Stomach smooth muscle (tissue), 2 donors: ENCODE data around the gene ABCC5.
A peak's percentile ranks its signal among the peaks of the same experiment; 100 is the strongest.

Experiments
- H3K27ac ChIP-seq: one replicate; pipeline ENCODE4 v1.7.0; 2013; ENCODE audit warnings: mild to moderate bottlenecking, low read length, inconsistent platforms
- H3K27me3 ChIP-seq, 2 donors: one replicate each; pipeline ENCODE4 v1.7.0; 2013; ENCODE audit warnings: low read length in 2 of 2; ENCODE audit not compliant: insufficient read depth in 2 of 2, control insufficient read depth in 1 of 2
- H3K36me3 ChIP-seq, 2 donors: one replicate each; pipeline ENCODE4 v1.7.0; 2013; ENCODE audit warnings: low read length in 2 of 2; ENCODE audit not compliant: control insufficient read depth in 2 of 2, insufficient read depth in 2 of 2
- H3K4me1 ChIP-seq: one replicate; pipeline ENCODE4 v1.7.0; 2013; ENCODE audit warnings: low read length; ENCODE audit not compliant: control insufficient read depth, insufficient read depth
- H3K4me3 ChIP-seq, 2 donors: one replicate each; pipeline ENCODE4 v1.7.0; 2013; ENCODE audit warnings: low read length in 2 of 2
- H3K9ac ChIP-seq, 2 donors: one replicate each; pipeline ENCODE4 v1.7.0; 2013; ENCODE audit warnings: low read length in 2 of 2, mild to moderate bottlenecking in 1 of 2
- H3K9me3 ChIP-seq, 2 donors: one replicate each; pipeline ENCODE4 v1.7.0; 2013; ENCODE audit warnings: low read length in 2 of 2; ENCODE audit not compliant: control insufficient read depth in 2 of 2
- donor health status: healthy.
- donor health status: Pancreatic carcinoma.

The ABCC5 gene

GRCh38 chr3:184017672-184018423 is at the start of gene ABCC5:
TSS of gene ABCC5 (minus strand) at chr3:184017884. CDS start at chr3:184014392, 3,492 bp downstream.
- peak within 1 kb of the TSS; percentile 55 for H3K27ac ChIP-seq
- H3K36me3 ChIP-seq: no peaks in the 10 kb centered on the region
- H3K9me3 ChIP-seq: no peaks in the 10 kb centered on the region
- peak within 1 kb of the TSS; percentile 92 to 99 for H3K4me3 ChIP-seq
- H3K27me3 ChIP-seq: no peaks in the 10 kb centered on the region
- H3K9ac ChIP-seq: peak within 1 kb of the TSS; percentile 84 to 85
- H3K4me1 ChIP-seq: peaks cover 18% of the 10 kb centered on the region

GRCh38 chr3:184066211-184066610 is 48.5 kb upstream of the ABCC5 start:
- Histone ChIP-seq H3K4me3 (no peak overlapping the region), H3K4me1 (no peaks in the 10 kb centered on the region), H3K27ac (no peak overlapping the region), H3K9ac (no peak overlapping the region), H3K27me3 (no peaks in the 10 kb centered on the region), H3K36me3 (no peaks in the 10 kb centered on the region), H3K9me3 (no peaks in the 10 kb centered on the region)

- Histone ChIP-seq H3K27ac (no peak overlapping the region), H3K9ac (no peak overlapping the region), H3K36me3 (no peaks in the 10 kb centered on the region), H3K27me3 (no peaks in the 10 kb centered on the region), H3K9me3 (no peaks in the 10 kb centered on the region), H3K4me1 (no peaks in the 10 kb centered on the region), H3K4me3 (no peak overlapping the region)
Observed at GRCh38 chr3:184062637-184063036, 45.0 kb upstream of the ABCC5 start.

GRCh38 chr3:184059424-184059823 is 41.7 kb upstream of the ABCC5 start:
- H3K4me1 ChIP-seq: no peaks in the 10 kb centered on the region
- H3K36me3 ChIP-seq: no peaks in the 10 kb centered on the region
- H3K27me3 ChIP-seq: no peaks in the 10 kb centered on the region
- no peak overlapping the region for H3K27ac ChIP-seq
- H3K9me3 ChIP-seq: no peaks in the 10 kb centered on the region
- H3K9ac ChIP-seq: no peak overlapping the region
- no peak overlapping the region for H3K4me3 ChIP-seq

GRCh38 chr3:184058029-184058428 is 40.3 kb upstream of the ABCC5 start:
- Histone ChIP-seq H3K4me3 (no peak overlapping the region), H3K4me1 (no peaks in the 10 kb centered on the region), H3K9me3 (no peaks in the 10 kb centered on the region), H3K27ac (no peak overlapping the region), H3K27me3 (no peaks in the 10 kb centered on the region), H3K9ac (no peak overlapping the region), H3K36me3 (no peaks in the 10 kb centered on the region)

GRCh38 chr3:184052767-184053166 is 35.1 kb upstream of the ABCC5 start, which contains the start of gene HTR3C:
TSS of gene HTR3C (plus strand) at chr3:184053047. CDS start at chr3:184053081, 34 bp downstream.
- no peak within 1 kb of the TSS for H3K4me3 ChIP-seq

GRCh38 chr3:184050217-184050847 is 32.6 kb upstream of the ABCC5 start:
- Histone ChIP-seq H3K4me1 (no peaks in the 10 kb centered on the region), H3K27me3 (no peaks in the 10 kb centered on the region), H3K36me3 (no peaks in the 10 kb centered on the region), H3K27ac (no peak overlapping the region), H3K9me3 (no peaks in the 10 kb centered on the region), H3K9ac (no peak overlapping the region), H3K4me3 (no peak overlapping the region)

More at GRCh38 chr3:184052767-184053166, 35.1 kb upstream of the ABCC5 start, which contains the start of gene HTR3C:
- H3K27ac ChIP-seq: no peak within 1 kb of the TSS
- H3K9ac ChIP-seq: no peak within 1 kb of the TSS
- no peaks in the 10 kb centered on the region for H3K4me1 ChIP-seq
- H3K9me3 ChIP-seq: no peaks in the 10 kb centered on the region
- H3K27me3 ChIP-seq: no peaks in the 10 kb centered on the region
- H3K36me3 ChIP-seq: no peaks in the 10 kb centered on the region

- H3K4me1 ChIP-seq: no peaks in the 10 kb centered on the region
- H3K36me3 ChIP-seq: no peaks in the 10 kb centered on the region
- H3K27ac ChIP-seq: no peak overlapping the region
- H3K9ac ChIP-seq: no peak overlapping the region
- H3K27me3 ChIP-seq: no peaks in the 10 kb centered on the region
- H3K9me3 ChIP-seq: no peaks in the 10 kb centered on the region
- no peak overlapping the region for H3K4me3 ChIP-seq
Observed at GRCh38 chr3:184045995-184046394, 28.3 kb upstream of the ABCC5 start.

GRCh38 chr3:184042617-184043016 is 24.9 kb upstream of the ABCC5 start:
- Histone ChIP-seq H3K4me3 (no peak overlapping the region), H3K9ac (no peak overlapping the region), H3K27ac (no peak overlapping the region), H3K36me3 (no peaks in the 10 kb centered on the region), H3K27me3 (no peaks in the 10 kb centered on the region), H3K9me3 (no peaks in the 10 kb centered on the region), H3K4me1 (no peaks in the 10 kb centered on the region)

- Histone ChIP-seq H3K4me3 (no peak overlapping the region), H3K9ac (no peak overlapping the region), H3K9me3 (no peaks in the 10 kb centered on the region), H3K36me3 (no peaks in the 10 kb centered on the region), H3K27ac (no peak overlapping the region), H3K4me1 (no peaks in the 10 kb centered on the region), H3K27me3 (no peaks in the 10 kb centered on the region)
Observed at GRCh38 chr3:184040010-184040409, 22.3 kb upstream of the ABCC5 start.

- Histone ChIP-seq H3K9me3 (no peaks in the 10 kb centered on the region), H3K27me3 (no peaks in the 10 kb centered on the region), H3K4me3 (no peak overlapping the region), H3K27ac (no peak overlapping the region), H3K4me1 (no peaks in the 10 kb centered on the region), H3K9ac (no peak overlapping the region), H3K36me3 (no peaks in the 10 kb centered on the region)
Observed at GRCh38 chr3:184039414-184039813, 21.7 kb upstream of the ABCC5 start.
